Fibroblast of skin of right quadriceps (primary cell): Measurements from ENCODE around the gene FSTL4.
"Not testable (repeated sequence)": the region's sequence is repeated elsewhere in the genome, so short reads cannot be mapped to it uniquely, and the experiment has no call there.

Source experiments
- DNase-seq: peaks from one replicate; pipeline ENCODE4 v3.0.0-alpha.2; 2013

FSTL4 gene

GRCh38 chr5:133450286-133450685 is 162.1 kb downstream of the FSTL4 start:
- no peak for DNase-seq

- DNase-seq, result no peak
These were observed 163.2 kb downstream of the FSTL4 start for GRCh38 chr5:133449181-133449580.

- DNase-seq, result no peak
These were observed 165.9 kb downstream of the FSTL4 start for GRCh38 chr5:133446440-133446839.

GRCh38 chr5:133445744-133446143 is 166.6 kb downstream of the FSTL4 start:
- no peak for DNase-seq

GRCh38 chr5:133445204-133445603 is 167.1 kb downstream of the FSTL4 start:
- not testable (repeated sequence) for DNase-seq

GRCh38 chr5:133444711-133445110 is 167.6 kb downstream of the FSTL4 start:
- DNase-seq, result no peak

GRCh38 chr5:133441166-133441815 is 171.1 kb downstream of the FSTL4 start:
- DNase-seq, result no peak

GRCh38 chr5:133440467-133441115 is 171.8 kb downstream of the FSTL4 start:
- DNase-seq, result no peak

- DNase-seq, result no peak
These were observed 172.5 kb downstream of the FSTL4 start for GRCh38 chr5:133439859-133440258.

GRCh38 chr5:133438487-133438886 is 173.9 kb downstream of the FSTL4 start:
- no peak for DNase-seq

GRCh38 chr5:133434336-133434735 is 178.0 kb downstream of the FSTL4 start:
- no peak for DNase-seq

GRCh38 chr5:133433641-133434040 is 178.7 kb downstream of the FSTL4 start:
- no peak for DNase-seq

- no peak for DNase-seq
These were observed 179.3 kb downstream of the FSTL4 start for GRCh38 chr5:133432956-133433532.

- no peak for DNase-seq
These were observed 180.9 kb downstream of the FSTL4 start for GRCh38 chr5:133431326-133431865.

GRCh38 chr5:133430095-133430494 is 182.2 kb downstream of the FSTL4 start:
- DNase-seq, result no peak

GRCh38 chr5:133429046-133429445 is 183.3 kb downstream of the FSTL4 start:
- no peak for DNase-seq

- no peak for DNase-seq
These were observed 184.2 kb downstream of the FSTL4 start for GRCh38 chr5:133428072-133428660.

- DNase-seq, result no peak
These were observed 185.1 kb downstream of the FSTL4 start for GRCh38 chr5:133427121-133427777.

- DNase-seq, result no peak
These were observed 186.1 kb downstream of the FSTL4 start for GRCh38 chr5:133426264-133426663.

- DNase-seq, result no peak
These were observed 186.6 kb downstream of the FSTL4 start for GRCh38 chr5:133425764-133426163.

- no peak for DNase-seq
These were observed 187.1 kb downstream of the FSTL4 start for GRCh38 chr5:133425222-133425621.

- DNase-seq, result peak; percentile 16
These were observed 188.6 kb downstream of the FSTL4 start for GRCh38 chr5:133423618-133424282.
